Naive thymus-derived CD4-positive, alpha-beta T cell (primary cell): ENCODE results near the gene ABHD2. TPM values are rescaled to one million over a fixed set of nuclear protein-coding genes. Genes with fewer than 3 reads are reported as not detected.
A peak's percentile ranks its signal among the peaks of the same experiment; 100 is the strongest.

Experiments used
- ATAC-seq: fragments of 150-1000 bp; cut with Tn5 transposase; 2 replicates; pipeline ENCODE4 v1.10.0; 2021; ENCODE audit warnings: mild to moderate bottlenecking, moderate library complexity
- CTCF ChIA-PET: fragments of 350-600 bp; sonication (Branson Sonifier 250); formaldehyde crosslinking; loops from one replicate; lab custom pipeline; 2021; ENCODE audit warnings: antibody characterized with exemption; lab: Charles Lee
- POLR2A ChIA-PET: fragments of 350-600 bp; sonication (Branson Sonifier 250); formaldehyde crosslinking; loops from one replicate; lab custom pipeline; 2021; ENCODE audit warnings: antibody characterized with exemption, inconsistent platforms; lab: Charles Lee
- DNase-seq, 9 donors: peaks; one replicate each; pipeline versions ENCODE4 v3.0.0 to v3.0.0-alpha.2; 2020 to 2022; ENCODE audit warnings: mixed read lengths in 1 of 9
- H3K27ac ChIP-seq: one replicate; pipeline ENCODE4 v1.7.0; 2013; ENCODE audit warnings: mild to moderate bottlenecking, low read depth, low read length, moderate library complexity
- H3K27me3 ChIP-seq, 2 donors: one replicate each; pipeline ENCODE4 v1.7.0; 2013; ENCODE audit warnings: low read length in 2 of 2, mild to moderate bottlenecking in 2 of 2, moderate library complexity in 2 of 2; ENCODE audit not compliant: control insufficient read depth in 2 of 2, insufficient read depth in 2 of 2
- H3K36me3 ChIP-seq, 3 experiments: 1 replicate in 2 of 3; 2 replicates in 1 of 3; pipeline ENCODE4 v1.7.0; 2013; ENCODE audit warnings: low read length in 3 of 3, mild to moderate bottlenecking in 3 of 3, moderate library complexity in 1 of 3; ENCODE audit not compliant: insufficient read depth in 3 of 3, control insufficient read depth in 2 of 3
- H3K4me1 ChIP-seq, 2 donors: one replicate each; pipeline ENCODE4 v1.7.0; 2013; ENCODE audit warnings: low read length in 2 of 2, mild to moderate bottlenecking in 2 of 2, moderate library complexity in 1 of 2; ENCODE audit not compliant: control insufficient read depth in 2 of 2, insufficient read depth in 2 of 2
- H3K4me3 ChIP-seq: 2 replicates; pipeline ENCODE4 v1.7.0; 2013; ENCODE audit warnings: mild to moderate bottlenecking, low read length
- H3K9me3 ChIP-seq, 3 experiments: 1 replicate in 2 of 3; 2 replicates in 1 of 3; pipeline ENCODE4 v1.7.0; 2013; ENCODE audit warnings: low read length in 3 of 3; ENCODE audit not compliant: control insufficient read depth in 2 of 3
- H3K27ac Mint-ChIP-seq, 9 donors: one replicate each; pipeline ENCODE4 v1.8.0; 2020 to 2022; ENCODE audit warnings: mixed read lengths in 9 of 9, mild to moderate bottlenecking in 8 of 9, moderate library complexity in 5 of 9, inconsistent platforms in 2 of 9
- H3K27me3 Mint-ChIP-seq, 5 donors: one replicate each; pipeline ENCODE4 v1.8.0; 2021 to 2022; ENCODE audit warnings: mixed read lengths in 5 of 5, mild to moderate bottlenecking in 1 of 5
- H3K36me3 Mint-ChIP-seq, 5 donors: one replicate each; pipeline ENCODE4 v1.8.0; 2020 to 2022; ENCODE audit warnings: mixed read lengths in 5 of 5, mild to moderate bottlenecking in 3 of 5, inconsistent platforms in 1 of 5
- H3K4me1 Mint-ChIP-seq, 7 donors: one replicate each; pipeline ENCODE4 v1.8.0; 2020 to 2022; ENCODE audit warnings: mixed read lengths in 7 of 7, mild to moderate bottlenecking in 3 of 7, inconsistent platforms in 1 of 7
- H3K4me3 Mint-ChIP-seq, 10 donors: one replicate each; pipeline ENCODE4 v1.8.0; 2020 to 2022; ENCODE audit warnings: mild to moderate bottlenecking in 10 of 10, mixed read lengths in 10 of 10, moderate library complexity in 6 of 10, inconsistent platforms in 2 of 10
- H3K9me3 Mint-ChIP-seq, 11 donors: one replicate each; pipeline ENCODE4 v1.8.0; 2020 to 2022; ENCODE audit warnings: mixed read lengths in 11 of 11, mild to moderate bottlenecking in 4 of 11, inconsistent platforms in 1 of 11, moderate library complexity in 1 of 11
- intact Hi-C, 2 donors: fragments of 100-400 bp; cut with micrococcal nuclease; formaldehyde crosslinking; loops; one replicate each; pipeline ENCODE4 v1.15.1; 2023
- polyA plus RNA-seq, 2 donors: library from polyadenylated mRNA; unstranded; fragments of 300-500 nt; fragmentation: Illumina TruSeq; gene quantifications; one replicate each; pipeline ENCODE4 v1.2.3, GENCODE V29; 2021
- total RNA-seq, 6 experiments: library from RNA in 5 of 6; stranded (reverse) in 5 of 6; gene quantifications; 1 replicate in 5 of 6; 2 replicates in 1 of 6; pipeline ENCODE4 v1.2.3 and lab custom pipeline; 2021 to 2026

The ABHD2 gene
- total and polyA plus RNA-seq, 7 experiments from 2014 or later = 19.4 to 85.0 (median 63.6) TPM

DNA sequence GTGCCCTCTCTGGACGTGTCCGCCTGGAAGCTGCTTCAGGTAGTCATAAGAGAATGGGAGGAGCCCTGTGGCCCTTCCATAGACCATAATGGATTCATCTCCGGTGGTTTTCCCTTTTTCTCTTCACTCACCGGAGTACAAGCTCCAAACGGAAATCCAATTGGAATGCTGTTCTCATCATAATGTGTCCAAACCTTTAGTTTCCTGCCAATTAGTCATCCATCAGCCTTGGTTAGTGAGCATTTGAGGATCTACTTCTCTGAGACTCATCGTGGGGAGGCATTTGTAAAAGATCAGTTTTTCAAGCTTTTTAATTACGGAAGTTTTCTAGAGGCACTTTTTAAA is 34.9 kb downstream of the ABHD2 start:
- no peak for ATAC-seq
- Mint-ChIP-seq H3K4me3 (no peak overlapping the region), H3K27ac (no peak overlapping the region), H3K36me3 (peaks cover 16 to 52% (median 24%) of the 10 kb centered on the region in 5 donors), H3K27me3 (no peaks in the 10 kb centered on the region), H3K4me1 (peaks cover 0 to 5% (median 0%) of the 10 kb centered on the region in 7 donors), H3K9me3 (no peaks in the 10 kb centered on the region)
- Histone ChIP-seq H3K4me1 (no peaks in the 10 kb centered on the region), H3K4me3 (no peak overlapping the region), H3K9me3 (no peaks in the 10 kb centered on the region), H3K27me3 (no peaks in the 10 kb centered on the region), H3K36me3 (peaks cover 4 to 59% (median 6%) of the 10 kb centered on the region in 3 experiments), H3K27ac (no peak overlapping the region)
- DNase-seq = no peak
- ChIA-PET POLR2A (interaction anchor here (0.9 kb wide), 1 partner anchor 37 kb away, joined by 3 read pairs; no protein-coding TSS in a partner anchor), CTCF (interaction anchor here (0.7 to 1.0 kb wide), 2 partner anchors 32 to 218 kb away, joined by 3 read pairs; no protein-coding TSS in a partner anchor)
- intact Hi-C loops = no loop called here

DNA sequence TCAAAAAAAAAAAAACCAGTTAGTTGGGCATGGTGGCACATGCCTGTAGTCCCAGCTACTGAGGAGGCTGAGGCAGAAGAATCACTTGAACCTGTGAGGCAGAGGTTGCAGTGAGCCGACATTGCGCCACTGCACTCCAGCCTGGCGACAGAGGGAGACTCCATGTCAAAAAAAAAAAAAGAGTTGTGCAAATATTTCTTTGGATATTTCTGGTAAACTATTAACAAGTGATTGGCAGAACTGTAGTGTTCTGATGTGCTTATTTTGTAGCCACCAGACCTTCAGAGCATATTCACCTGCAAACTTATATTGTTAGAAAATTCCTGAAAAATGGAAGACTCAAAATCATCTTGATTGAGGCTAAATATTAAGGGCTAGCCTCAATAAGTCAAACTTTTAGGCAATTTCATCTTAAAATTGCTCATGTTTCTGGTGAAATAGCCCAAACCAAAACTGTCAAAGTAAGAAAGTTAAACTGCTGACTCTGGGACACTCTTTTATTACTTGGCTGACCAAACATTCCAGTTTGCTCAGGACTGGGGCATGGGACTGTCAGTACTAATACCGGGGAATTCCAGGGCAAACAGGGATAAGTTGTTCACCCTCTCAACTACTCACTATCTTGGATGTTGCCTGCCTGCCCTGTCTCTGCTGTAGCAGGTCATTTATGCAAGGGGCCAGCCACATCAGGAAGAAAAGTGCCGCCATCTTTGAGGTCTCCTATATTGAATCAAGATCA is 37.0 kb downstream of the ABHD2 start:
- DNase-seq (no peak), ATAC-seq (no peak)
- Histone ChIP-seq H3K27me3 (no peaks in the 10 kb centered on the region), H3K4me1 (peaks cover 0 to 7% of the 10 kb centered on the region in 2 donors), H3K36me3 (peaks cover 0 to 48% (median 4%) of the 10 kb centered on the region in 3 experiments), H3K27ac (no peak overlapping the region), H3K9me3 (no peaks in the 10 kb centered on the region), H3K4me3 (no peak overlapping the region)
- H3K4me1 Mint-ChIP-seq = peaks cover 0 to 3% (median 0%) of the 10 kb centered on the region in 7 donors
- POLR2A ChIA-PET = no interaction called here
- H3K27ac Mint-ChIP-seq = peak overlapping the region in 1 of 9 donors; percentile 34
- no peaks in the 10 kb centered on the region for H3K9me3 Mint-ChIP-seq
- CTCF ChIA-PET = interaction anchor here (7.1 kb wide), 1 partner anchor 66 kb away, joined by 99 read pairs; no protein-coding TSS in a partner anchor
- no peaks in the 10 kb centered on the region for H3K27me3 Mint-ChIP-seq
- H3K36me3 Mint-ChIP-seq = peaks cover 10 to 42% (median 16%) of the 10 kb centered on the region in 5 donors
- no peak overlapping the region for H3K4me3 Mint-ChIP-seq
- intact Hi-C loops = loop anchor here (5.0 kb wide), 3 partner anchors 38 to 503 kb away; partner anchors contain the start of genes ABHD2 (in 1 of the 2) and AEN (in 1 of the 2)

DNA sequence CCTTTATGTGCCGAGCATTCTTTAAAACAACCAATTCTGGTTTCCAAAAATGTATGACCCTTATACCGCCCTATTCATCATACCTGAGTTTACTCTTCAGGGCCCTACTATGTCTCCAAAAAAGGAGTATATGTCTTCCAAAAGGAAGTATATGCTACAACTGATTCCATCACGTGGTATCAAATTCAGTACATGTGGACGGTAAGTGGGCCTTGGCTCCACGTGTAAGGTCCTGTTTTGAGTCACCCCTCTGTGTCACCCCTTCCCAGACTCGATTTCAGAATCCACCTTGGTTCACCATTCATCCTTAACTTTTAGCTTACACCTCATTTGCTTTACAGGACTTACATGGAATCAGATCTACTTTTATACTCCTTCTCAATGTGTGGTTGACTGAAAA is 37.8 kb downstream of the ABHD2 start:
- Histone ChIP-seq H3K27ac (no peak overlapping the region), H3K27me3 (no peaks in the 10 kb centered on the region), H3K36me3 (peaks cover 0 to 44% (median 4%) of the 10 kb centered on the region in 3 experiments), H3K4me3 (no peak overlapping the region), H3K4me1 (peaks cover 0 to 10% of the 10 kb centered on the region in 2 donors), H3K9me3 (no peaks in the 10 kb centered on the region)
- peaks cover 0 to 7% (median 2%) of the 10 kb centered on the region in 7 donors for H3K4me1 Mint-ChIP-seq
- H3K9me3 Mint-ChIP-seq = no peaks in the 10 kb centered on the region
- no peaks in the 10 kb centered on the region for H3K27me3 Mint-ChIP-seq
- H3K4me3 Mint-ChIP-seq = no peak overlapping the region
- no peak for DNase-seq
- peaks cover 13 to 49% (median 17%) of the 10 kb centered on the region in 5 donors for H3K36me3 Mint-ChIP-seq
- ATAC-seq = no peak
- H3K27ac Mint-ChIP-seq = peak overlapping the region in 1 of 9 donors; percentile 34
- ChIA-PET CTCF (interaction anchor here (1.7 to 7.1 kb wide), 2 partner anchors 11 to 67 kb away, joined by 5 to 99 read pairs; no protein-coding TSS in a partner anchor), POLR2A (no interaction called here)
- intact Hi-C loops = loop anchor here (5.0 kb wide), 3 partner anchors 39 to 504 kb away; partner anchors contain the start of genes ABHD2 (in 1 of the 2) and AEN (in 1 of the 2)

DNA sequence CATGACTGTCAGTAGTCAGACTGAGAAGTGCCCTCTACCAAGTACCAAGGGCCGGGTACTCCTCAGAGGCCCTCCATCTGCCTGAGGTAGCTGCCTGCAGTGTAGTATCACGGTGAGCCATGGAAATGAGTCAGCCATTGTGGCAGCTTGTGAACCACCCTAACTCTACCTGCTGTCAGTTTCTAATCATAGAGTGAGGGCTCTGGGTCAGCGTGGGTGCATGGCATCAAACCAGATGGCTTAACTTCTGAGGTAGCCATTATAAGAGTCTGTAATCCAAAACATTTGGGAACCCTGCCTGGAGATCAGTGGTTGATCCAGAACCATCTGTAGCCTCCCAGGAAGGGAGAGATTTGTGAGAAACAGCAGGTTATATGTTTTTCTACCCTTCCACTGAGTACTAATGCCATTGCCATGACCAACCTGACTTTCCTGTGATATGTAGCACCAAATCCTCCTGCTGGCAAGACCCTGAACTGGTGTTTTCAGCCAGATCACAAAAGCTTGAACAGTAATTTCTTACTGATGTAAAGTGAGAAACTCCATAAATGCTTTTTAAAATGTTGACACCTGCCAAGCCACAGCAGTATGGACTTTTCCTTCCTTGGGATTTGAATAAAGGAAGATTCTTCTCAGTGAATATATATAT is 38.9 kb downstream of the ABHD2 start:
- H3K4me1 ChIP-seq = peaks cover 0 to 10% of the 10 kb centered on the region in 2 donors
- Mint-ChIP-seq H3K4me1 (peaks cover 0 to 18% (median 12%) of the 10 kb centered on the region in 7 donors), H3K27ac (peak overlapping the region in 1 of 9 donors; percentile 25), H3K27me3 (no peaks in the 10 kb centered on the region), H3K9me3 (no peaks in the 10 kb centered on the region), H3K4me3 (no peak overlapping the region), H3K36me3 (peaks cover 14 to 48% (median 17%) of the 10 kb centered on the region in 5 donors)
- peaks cover 3 to 35% (median 3%) of the 10 kb centered on the region in 3 experiments for H3K36me3 ChIP-seq
- intact Hi-C loops = loop anchor here (5.0 kb wide), 3 partner anchors 40 to 505 kb away; partner anchors contain the start of genes ABHD2 (in 1 of the 2) and AEN (in 1 of the 2)
- POLR2A ChIA-PET = no interaction called here
- ATAC-seq (no peak), DNase-seq (no peak)
- no peaks in the 10 kb centered on the region for H3K27me3 ChIP-seq
- CTCF ChIA-PET = interaction anchor here (0.7 to 7.1 kb wide), 5 partner anchors 12 to 534 kb away, joined by 3 to 99 read pairs (median 3); no protein-coding TSS in a partner anchor
- no peak overlapping the region for H3K27ac ChIP-seq
- no peak overlapping the region for H3K4me3 ChIP-seq
- H3K9me3 ChIP-seq = no peaks in the 10 kb centered on the region

- H3K9me3 Mint-ChIP-seq = no peaks in the 10 kb centered on the region
- ATAC-seq (peak; percentile 39), DNase-seq (no peak)
- H3K4me3 Mint-ChIP-seq = no peak overlapping the region
- no peak overlapping the region for H3K27ac ChIP-seq
- no peaks in the 10 kb centered on the region for H3K9me3 ChIP-seq
- H3K4me3 ChIP-seq = no peak overlapping the region
- POLR2A ChIA-PET = interaction anchor here (2.7 kb wide), 1 partner anchor 41 kb away, joined by 7 read pairs; the partner anchor contains the start of gene ABHD2
- no peak overlapping the region for H3K27ac Mint-ChIP-seq
- peaks cover 12 to 41% (median 18%) of the 10 kb centered on the region in 5 donors for H3K36me3 Mint-ChIP-seq
- H3K27me3 Mint-ChIP-seq = no peaks in the 10 kb centered on the region
- CTCF ChIA-PET = interaction anchor here (0.7 to 7.1 kb wide), 14 partner anchors 8 to 673 kb away, joined by 3 to 99 read pairs (median 4); no protein-coding TSS in a partner anchor
- peaks cover 0 to 21% (median 3%) of the 10 kb centered on the region in 3 experiments for H3K36me3 ChIP-seq
- H3K4me1 Mint-ChIP-seq = peaks cover 9 to 31% (median 18%) of the 10 kb centered on the region in 7 donors
- peaks cover 10 to 17% of the 10 kb centered on the region in 2 donors for H3K4me1 ChIP-seq
- H3K27me3 ChIP-seq = no peaks in the 10 kb centered on the region
- intact Hi-C loops = loop anchor here (1.0 to 5.0 kb wide), 9 partner anchors 15 to 506 kb away; partner anchors contain the start of genes ABHD2 (in 1 of the 2) and AEN (in 1 of the 2)
Measured at GRCh38 chr15:89128320-89129122, 40.3 kb downstream of the ABHD2 start.
